Measurements from ENCODE around the gene CYFIP2.

The CYFIP2 gene

DNA sequence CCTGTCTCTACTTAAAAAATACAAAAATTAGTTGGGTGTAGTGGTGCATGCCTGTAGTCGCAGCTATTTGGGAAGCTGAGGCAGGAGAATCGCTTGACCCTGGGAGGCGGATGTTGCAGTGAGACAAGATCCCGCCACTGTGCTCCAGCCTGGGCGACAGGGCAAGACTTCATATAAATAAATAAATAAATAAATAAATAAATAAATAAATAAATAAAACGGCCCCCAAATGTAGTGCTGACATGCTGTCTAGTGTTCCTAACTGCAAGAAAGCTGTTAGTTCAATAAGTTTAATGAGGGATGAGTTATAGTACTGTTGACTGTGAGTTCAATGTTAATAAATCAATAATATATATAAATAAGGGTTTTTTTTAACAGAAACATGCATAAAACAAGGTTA is 7.5 kb upstream of the CYFIP2 start:
- no peak for DNase-seq (ENCODE audit: low read depth)
- H3K4me3 ChIP-seq (replicated peaks; ENCODE audit: low read depth, low read length): no peak overlapping the region

DNA sequence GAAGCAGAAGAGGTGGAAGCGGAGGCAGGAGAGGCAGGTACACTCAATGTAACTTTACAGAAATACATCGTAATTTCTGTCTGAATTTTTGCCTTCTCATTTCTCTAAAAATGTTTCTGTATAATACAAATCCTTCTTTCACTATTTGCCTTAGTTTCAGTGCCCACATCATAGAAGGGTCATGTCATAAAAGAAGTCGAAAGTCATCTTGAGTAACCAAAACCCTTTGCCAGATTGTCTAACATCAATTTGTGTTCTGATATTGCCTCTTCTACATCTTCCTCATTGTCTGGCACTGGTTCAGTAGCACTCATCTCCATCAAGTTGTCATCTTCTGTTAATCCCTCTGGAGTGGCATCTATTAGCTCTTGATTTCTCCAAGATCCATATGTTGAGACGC is 6.2 kb upstream of the CYFIP2 start:
- H3K4me3 ChIP-seq (replicated peaks; ENCODE audit: low read depth, low read length): no peak overlapping the region
- DNase-seq (ENCODE audit: low read depth): no peak
- TF ChIP-seq, protein P1, sequence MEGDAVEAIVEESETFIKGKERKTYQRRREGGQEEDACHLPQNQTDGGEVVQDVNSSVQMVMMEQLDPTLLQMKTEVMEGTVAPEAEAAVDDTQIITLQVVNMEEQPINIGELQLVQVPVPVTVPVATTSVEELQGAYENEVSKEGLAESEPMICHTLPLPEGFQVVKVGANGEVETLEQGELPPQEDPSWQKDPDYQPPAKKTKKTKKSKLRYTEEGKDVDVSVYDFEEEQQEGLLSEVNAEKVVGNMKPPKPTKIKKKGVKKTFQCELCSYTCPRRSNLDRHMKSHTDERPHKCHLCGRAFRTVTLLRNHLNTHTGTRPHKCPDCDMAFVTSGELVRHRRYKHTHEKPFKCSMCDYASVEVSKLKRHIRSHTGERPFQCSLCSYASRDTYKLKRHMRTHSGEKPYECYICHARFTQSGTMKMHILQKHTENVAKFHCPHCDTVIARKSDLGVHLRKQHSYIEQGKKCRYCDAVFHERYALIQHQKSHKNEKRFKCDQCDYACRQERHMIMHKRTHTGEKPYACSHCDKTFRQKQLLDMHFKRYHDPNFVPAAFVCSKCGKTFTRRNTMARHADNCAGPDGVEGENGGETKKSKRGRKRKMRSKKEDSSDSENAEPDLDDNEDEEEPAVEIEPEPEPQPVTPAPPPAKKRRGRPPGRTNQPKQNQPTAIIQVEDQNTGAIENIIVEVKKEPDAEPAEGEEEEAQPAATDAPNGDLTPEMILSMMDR (IDR thresholded peaks at IDR 0.05; ENCODE audit: low read length, missing control alignments): no peak

More for the DNA sequence above, 7.5 kb upstream of the CYFIP2 start:
- TF ChIP-seq, protein P1 (IDR thresholded peaks at IDR 0.05; ENCODE audit: low read length, missing control alignments): no peak

DNA sequence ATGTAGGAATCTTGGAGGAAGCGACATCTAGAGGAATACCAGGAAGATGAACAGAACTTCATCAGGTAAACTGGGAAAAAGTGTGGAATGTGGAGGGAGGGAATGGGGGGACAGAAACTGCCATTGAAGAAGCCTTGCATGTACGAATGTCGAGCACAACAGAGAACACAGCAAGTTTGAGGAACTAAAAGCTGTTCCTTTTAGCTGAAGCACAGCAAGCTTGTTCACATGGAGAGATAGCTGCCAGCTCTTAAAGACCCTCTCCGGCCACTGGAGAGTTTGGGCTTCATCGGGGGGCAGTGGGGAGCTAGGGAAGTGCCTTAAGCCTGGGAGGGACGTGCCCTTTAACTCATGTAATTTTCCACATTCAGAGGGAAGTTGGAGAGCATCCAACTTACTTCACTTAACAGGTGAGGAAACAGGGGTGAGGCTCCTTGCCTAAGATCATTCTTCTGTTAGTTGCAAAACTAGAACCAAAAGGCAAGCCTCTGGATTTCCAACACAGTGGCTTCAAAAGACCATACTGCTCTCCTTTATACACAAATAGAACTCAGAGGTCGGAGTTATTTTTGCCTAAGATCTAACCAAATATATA is 2.3 kb upstream of the CYFIP2 start:
- no peak overlapping the region for H3K4me3 ChIP-seq (replicated peaks; ENCODE audit: low read depth, low read length)
- no peak for DNase-seq (ENCODE audit: low read depth)
- TF ChIP-seq, protein P1 (IDR thresholded peaks at IDR 0.05; ENCODE audit: low read length, missing control alignments): no peak

DNA sequence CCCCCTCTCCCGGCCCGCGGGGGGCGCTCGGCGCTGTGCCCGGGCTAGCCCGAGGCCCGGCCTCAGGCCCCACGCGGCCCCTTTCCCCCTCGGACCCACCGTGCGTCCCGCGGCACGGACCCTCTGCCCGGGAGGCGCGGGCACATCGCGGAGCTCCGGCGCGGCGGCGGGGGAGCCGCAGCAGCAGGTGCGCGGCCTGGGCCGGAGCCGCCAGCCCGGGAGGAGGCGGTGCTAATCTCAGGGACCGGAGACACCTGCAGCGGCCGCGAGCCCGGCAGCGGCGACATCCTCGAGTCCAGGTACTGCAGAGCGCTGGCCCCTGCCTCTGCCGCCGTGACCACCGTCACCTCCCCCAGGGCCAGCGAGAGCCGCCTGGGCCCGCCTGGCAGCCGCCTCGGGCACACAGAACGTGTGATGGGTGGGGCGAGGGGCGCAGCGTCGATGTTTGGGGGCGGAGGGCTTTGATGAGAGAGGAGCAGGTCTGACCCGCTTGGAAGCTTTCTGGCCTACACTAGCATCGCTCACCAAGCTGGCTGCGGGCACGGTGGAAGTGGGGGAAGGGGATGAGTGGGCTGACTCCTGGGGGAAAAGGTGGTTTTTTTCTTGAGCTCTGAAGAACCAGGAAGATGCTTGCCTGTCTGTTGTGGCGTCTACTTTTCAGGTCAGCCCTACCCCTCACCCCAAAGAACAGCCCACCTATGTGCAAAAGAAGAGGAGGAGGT is 524 bp downstream of the CYFIP2 start:
- H3K4me3 ChIP-seq (replicated peaks; ENCODE audit: low read depth, low read length): peak overlapping the region; percentile 54
- TF ChIP-seq, protein P1 (IDR thresholded peaks at IDR 0.05; ENCODE audit: low read length, missing control alignments): no peak
- DNase-seq (ENCODE audit: low read depth): no peak

DNA sequence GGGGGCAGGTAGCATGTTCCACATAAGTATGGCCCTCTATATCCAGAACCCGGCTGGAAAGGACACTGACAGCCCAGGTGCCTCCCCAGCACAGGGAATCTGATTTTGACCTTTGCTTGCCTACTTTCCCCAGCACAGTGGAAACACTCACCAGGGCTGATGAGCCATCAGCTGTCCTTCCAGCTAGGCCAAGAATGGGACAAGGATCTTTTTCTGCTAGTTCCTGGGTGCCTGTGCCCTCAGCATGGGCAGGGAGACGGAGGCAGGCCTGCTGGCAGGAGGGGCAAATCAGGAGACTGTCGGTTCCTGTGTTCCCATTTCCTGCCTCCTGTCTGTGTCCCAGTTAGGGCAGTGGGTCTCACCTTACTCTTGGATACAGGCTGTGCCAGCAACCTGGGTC is 1.1 kb downstream of the CYFIP2 start:
- no peak for DNase-seq (ENCODE audit: low read depth)
- H3K4me3 ChIP-seq (replicated peaks; ENCODE audit: low read depth, low read length): no peak overlapping the region
- TF ChIP-seq, protein P1 (IDR thresholded peaks at IDR 0.05; ENCODE audit: low read length, missing control alignments): no peak

DNA sequence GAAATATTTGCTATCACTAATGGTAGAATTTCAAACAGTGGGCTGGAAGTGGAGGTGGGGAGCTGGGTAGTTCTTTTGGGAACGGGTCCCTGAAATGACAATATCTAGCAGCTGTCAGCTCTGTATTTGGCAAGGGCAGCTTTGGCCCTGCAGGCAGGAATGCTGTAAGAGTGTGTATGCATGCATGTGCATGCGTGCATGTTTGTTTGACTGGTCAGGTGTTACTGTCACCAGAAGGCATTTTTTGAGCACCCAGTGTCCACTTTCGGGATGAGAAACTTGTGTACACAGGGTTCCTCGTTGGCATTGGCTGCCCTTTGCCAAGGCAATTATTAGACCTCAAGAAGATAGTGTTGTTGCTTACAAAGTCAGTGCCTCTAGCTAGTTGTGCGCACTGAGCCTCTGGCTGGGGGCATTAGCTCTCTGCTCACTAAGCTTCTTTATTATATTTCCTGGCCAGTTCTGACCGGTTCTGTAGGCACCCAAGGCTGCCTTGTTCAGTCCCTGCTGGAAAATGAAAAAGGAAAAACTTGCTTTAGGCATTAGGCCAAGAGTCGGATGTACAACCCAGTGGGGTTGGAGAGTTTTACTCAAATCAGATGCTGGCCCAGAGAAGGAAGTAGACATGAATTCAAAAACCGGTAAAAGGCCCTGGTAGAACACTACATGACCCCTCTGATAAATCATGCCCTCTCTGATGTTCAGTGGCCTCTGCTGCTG is 2.0 kb downstream of the CYFIP2 start:
- TF ChIP-seq, protein P1 (IDR thresholded peaks at IDR 0.05; ENCODE audit: low read length, missing control alignments): no peak
- no peak overlapping the region for H3K4me3 ChIP-seq (replicated peaks; ENCODE audit: low read depth, low read length)
- no peak for DNase-seq (ENCODE audit: low read depth)

Data from fibroblast of pulmonary artery (primary cell).